Activated CD4-positive, alpha-beta T cell treated with anti-CD3 and anti-CD28 coated beads, Interleukin-2, Interleukin-6, amounts not matched to agents 100 ng/mL and 50 ng/mL, durations not matched to agents 16 hours and 8 hours (primary cell): ENCODE data around the gene MTUS2.

ENCODE experiments used
- DNase-seq: peaks from one replicate; pipeline ENCODE4 v3.0.0-alpha.2; 2020

Gene MTUS2

GRCh38 chr13:29537736-29538651 is 717.9 kb downstream of the MTUS2 start:
- DNase-seq, result no peak

- no peak for DNase-seq
Observed at GRCh38 chr13:29538652-29539040, 718.5 kb downstream of the MTUS2 start.

GRCh38 chr13:29539856-29540255 is 719.7 kb downstream of the MTUS2 start:
- DNase-seq, result no peak

- DNase-seq, result no peak
Observed at GRCh38 chr13:29540334-29540733, 720.2 kb downstream of the MTUS2 start.

GRCh38 chr13:29540799-29541198 is 720.7 kb downstream of the MTUS2 start:
- no peak for DNase-seq

DNA sequence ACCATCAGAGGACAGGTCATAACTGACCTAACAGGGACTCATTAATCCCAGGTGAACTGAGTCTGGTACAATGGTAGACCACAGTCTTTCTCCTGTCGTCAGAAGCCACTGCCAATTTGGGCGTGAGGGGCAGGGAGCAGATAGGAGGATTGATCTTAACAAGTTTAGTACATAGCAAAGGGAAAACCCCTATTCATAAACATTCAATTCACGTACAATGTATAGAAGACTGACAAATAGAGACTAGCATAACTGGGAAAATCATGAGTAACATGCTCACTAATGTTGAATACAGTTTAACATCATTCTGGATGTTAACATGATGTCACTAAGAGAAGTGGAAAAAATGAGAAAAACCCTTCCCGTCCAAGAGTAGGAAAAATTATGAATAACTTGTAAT is 721.3 kb downstream of the MTUS2 start:
- no peak for DNase-seq

GRCh38 chr13:29542381-29542780 is 722.2 kb downstream of the MTUS2 start:
- DNase-seq, result no peak

DNA sequence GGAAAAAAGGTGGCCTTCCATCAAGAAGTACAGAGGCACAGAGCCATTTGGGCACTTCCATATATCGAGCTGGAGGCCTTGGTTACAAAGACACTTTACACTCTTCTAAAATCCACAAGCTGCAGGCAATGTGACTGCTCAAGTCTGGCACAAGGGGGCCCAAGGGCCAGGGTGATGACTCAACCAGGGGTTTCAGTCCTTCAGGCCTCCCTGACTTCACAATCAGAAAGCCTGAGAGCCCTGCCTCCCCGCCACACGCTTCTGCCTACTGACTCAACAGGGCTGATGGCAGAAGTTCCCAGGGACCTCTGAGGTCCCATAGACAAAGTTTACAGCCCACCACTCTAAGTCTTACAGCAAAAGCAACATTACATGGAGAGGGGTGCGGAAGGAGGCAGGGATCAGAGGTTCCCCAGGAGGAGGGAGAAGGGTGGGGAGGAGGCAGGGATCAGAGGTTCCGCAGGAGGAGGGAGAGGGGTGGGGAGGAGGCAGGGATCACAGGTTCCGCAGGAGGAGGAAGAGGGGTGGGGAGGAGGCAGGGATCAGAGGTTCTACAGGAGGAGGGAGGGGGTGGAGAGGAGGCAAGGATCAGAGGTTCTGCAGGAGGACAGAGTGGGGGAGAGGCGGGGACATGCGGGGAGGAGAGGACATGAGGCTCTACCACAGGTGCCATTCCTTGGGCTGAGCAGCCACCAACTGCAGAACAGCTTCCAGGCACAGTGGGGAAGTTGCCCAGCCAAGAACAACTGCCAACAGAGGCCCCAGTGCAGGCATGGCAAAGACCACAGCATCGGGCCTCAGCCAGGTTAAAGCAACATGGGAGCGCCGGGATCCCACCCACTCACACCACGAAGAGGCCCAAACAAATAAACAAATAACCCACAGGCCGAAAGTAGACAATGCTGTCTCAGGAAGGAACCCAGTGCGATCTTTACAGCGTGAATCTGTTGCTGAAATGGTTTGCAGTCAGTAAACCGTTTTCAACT is 723.4 kb downstream of the MTUS2 start:
- DNase-seq, result peak; percentile 85

DNA sequence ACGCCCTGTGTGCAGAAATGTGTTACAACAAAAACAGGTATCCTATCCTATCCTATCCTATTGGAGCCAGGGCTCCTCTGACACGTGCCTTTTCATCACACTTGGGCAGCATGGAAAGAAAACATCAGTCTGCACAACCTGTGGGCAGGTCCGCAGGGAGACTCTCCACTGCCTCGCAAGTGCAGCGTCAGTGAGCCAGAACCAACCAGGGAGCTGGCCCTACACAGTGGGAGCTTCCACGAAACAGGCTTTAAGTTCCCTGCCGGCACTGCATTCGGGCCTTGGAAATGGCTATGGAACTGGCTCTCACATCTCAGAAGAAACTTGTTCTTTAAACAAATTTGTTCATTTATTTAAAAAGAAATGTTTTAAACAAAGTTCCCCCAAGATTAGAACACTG is 725.8 kb downstream of the MTUS2 start:
- DNase-seq, result no peak

- no peak for DNase-seq
Observed at GRCh38 chr13:29546662-29547061, 726.5 kb downstream of the MTUS2 start.

GRCh38 chr13:29547153-29547552 is 727.0 kb downstream of the MTUS2 start:
- DNase-seq, result no peak

GRCh38 chr13:29548722-29549121 is 728.6 kb downstream of the MTUS2 start:
- DNase-seq, result no peak

GRCh38 chr13:29550430-29550988 is 730.4 kb downstream of the MTUS2 start:
- DNase-seq, result no peak

GRCh38 chr13:29551214-29551613 is 731.1 kb downstream of the MTUS2 start:
- DNase-seq, result no peak
